ENCODE data around the gene MCEE. TPM values are rescaled to one million over a fixed set of nuclear protein-coding genes. Genes with fewer than 3 reads are reported as not detected.

The MCEE gene
- polyA plus RNA-seq, 1 of the 3 experiments (the other 2 are of a cell fraction), result 6.2 TPM

GRCh38 chr2:71150082-71150816 is 20.2 kb upstream of the MCEE start (continued):
- TF ChIP-seq MEF2A (IDR thresholded peaks at IDR 0.05; ENCODE audit: borderline replicate concordance, low read depth) (no peak), RCOR1 (IDR thresholded peaks at IDR 0.05; ENCODE audit: low read length) (no peak)

DNA sequence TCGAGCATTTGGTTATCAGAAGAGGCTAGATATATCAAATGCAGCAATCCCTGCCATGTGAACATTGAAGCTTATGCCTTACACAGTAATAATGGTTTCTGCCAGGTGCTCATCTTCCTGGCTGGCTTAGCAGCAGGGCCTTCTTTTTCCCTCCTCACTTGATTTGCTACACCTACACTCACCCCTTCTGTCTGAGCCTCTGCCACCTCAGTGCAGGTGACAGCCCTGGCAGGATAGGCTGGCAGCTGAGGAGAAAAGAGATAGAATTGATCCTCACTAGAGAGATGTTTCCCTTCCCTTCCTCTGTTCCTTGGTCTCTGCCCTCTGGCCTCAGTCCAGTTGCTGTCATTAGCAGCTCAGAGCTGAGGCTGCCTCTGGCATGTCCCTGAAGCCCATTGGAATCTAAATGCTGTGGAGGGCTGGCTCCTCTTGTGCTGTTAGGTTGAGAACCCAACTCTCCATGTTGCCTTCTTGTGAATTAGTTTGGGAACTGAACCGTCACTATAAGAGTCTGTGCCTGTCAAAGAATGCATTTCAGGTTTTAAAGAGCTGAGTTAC is 18.6 kb upstream of the MCEE start:
- 100% methylated on average over 2 of the region's 2 CpGs for WGBS (ENCODE audit: low lambda C conversion rate)
- no peaks in the 10 kb centered on the region for H3K9me3 ChIP-seq
- ChIA-PET CTCF (interaction anchor here (1.0 to 8.5 kb wide), 4 partner anchors 8 to 365 kb away, joined by 3 to 42 read pairs (median 10); partner anchors contain the start of gene MCEE), POLR2A (no interaction called here)
- H3K79me2 ChIP-seq (ENCODE audit: insufficient read depth), result no peaks in the 10 kb centered on the region
- H3K27ac ChIP-seq (ENCODE audit: low read depth in 2 of 2, low read length in 1 of 2), result no peak overlapping the region
- no peak overlapping the region for H3K9ac ChIP-seq
- peaks cover 4% of the 10 kb centered on the region; the same call in 1 of the 2 replicates for H3K27me3 ChIP-seq (ENCODE audit: insufficient read depth)
- H2AFZ ChIP-seq (ENCODE audit: low read depth), result no peak overlapping the region
- no peak overlapping the region for H3K4me2 ChIP-seq
- no peak for DNase-seq
- no peaks in the 10 kb centered on the region for H3K9me2 ChIP-seq
- no peaks in the 10 kb centered on the region for H4K20me1 ChIP-seq (ENCODE audit: insufficient read depth)
- H3K36me3 ChIP-seq (replicated peaks in 1 of 2; ENCODE audit: control insufficient read depth in 1 of 2, insufficient read depth in 2 of 2, low read length in 1 of 2), result peaks cover 53 to 66% of the 10 kb centered on the region in 2 experiments
- TF ChIP-seq JUND (IDR thresholded peaks at IDR 0.05), result no peak
- TF ChIP-seq RFX5 (IDR thresholded peaks at IDR 0.05; ENCODE audit: low read length), result no peak
- TF ChIP-seq FOXM1 (IDR thresholded peaks at IDR 0.05; ENCODE audit: low read depth), result no peak
- TF ChIP-seq CHD2 (IDR thresholded peaks at IDR 0.05; ENCODE audit: low read length, partially characterized antibody), result no peak
- TF ChIP-seq, protein P1, sequence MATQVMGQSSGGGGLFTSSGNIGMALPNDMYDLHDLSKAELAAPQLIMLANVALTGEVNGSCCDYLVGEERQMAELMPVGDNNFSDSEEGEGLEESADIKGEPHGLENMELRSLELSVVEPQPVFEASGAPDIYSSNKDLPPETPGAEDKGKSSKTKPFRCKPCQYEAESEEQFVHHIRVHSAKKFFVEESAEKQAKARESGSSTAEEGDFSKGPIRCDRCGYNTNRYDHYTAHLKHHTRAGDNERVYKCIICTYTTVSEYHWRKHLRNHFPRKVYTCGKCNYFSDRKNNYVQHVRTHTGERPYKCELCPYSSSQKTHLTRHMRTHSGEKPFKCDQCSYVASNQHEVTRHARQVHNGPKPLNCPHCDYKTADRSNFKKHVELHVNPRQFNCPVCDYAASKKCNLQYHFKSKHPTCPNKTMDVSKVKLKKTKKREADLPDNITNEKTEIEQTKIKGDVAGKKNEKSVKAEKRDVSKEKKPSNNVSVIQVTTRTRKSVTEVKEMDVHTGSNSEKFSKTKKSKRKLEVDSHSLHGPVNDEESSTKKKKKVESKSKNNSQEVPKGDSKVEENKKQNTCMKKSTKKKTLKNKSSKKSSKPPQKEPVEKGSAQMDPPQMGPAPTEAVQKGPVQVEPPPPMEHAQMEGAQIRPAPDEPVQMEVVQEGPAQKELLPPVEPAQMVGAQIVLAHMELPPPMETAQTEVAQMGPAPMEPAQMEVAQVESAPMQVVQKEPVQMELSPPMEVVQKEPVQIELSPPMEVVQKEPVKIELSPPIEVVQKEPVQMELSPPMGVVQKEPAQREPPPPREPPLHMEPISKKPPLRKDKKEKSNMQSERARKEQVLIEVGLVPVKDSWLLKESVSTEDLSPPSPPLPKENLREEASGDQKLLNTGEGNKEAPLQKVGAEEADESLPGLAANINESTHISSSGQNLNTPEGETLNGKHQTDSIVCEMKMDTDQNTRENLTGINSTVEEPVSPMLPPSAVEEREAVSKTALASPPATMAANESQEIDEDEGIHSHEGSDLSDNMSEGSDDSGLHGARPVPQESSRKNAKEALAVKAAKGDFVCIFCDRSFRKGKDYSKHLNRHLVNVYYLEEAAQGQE (IDR thresholded peaks at IDR 0.05; ENCODE audit: low read depth, low read length), result no peak
- no peak for TF ChIP-seq IRF3 (IDR thresholded peaks at IDR 0.05; ENCODE audit: low read depth, low read length)
- no peak for TF ChIP-seq NRF1 (IDR thresholded peaks at IDR 0.05; ENCODE audit: low read depth, low read length)
- no peak for TF ChIP-seq FOSL2 (IDR thresholded peaks at IDR 0.05; ENCODE audit: borderline replicate concordance, low read depth)
- TF ChIP-seq, protein P2, sequence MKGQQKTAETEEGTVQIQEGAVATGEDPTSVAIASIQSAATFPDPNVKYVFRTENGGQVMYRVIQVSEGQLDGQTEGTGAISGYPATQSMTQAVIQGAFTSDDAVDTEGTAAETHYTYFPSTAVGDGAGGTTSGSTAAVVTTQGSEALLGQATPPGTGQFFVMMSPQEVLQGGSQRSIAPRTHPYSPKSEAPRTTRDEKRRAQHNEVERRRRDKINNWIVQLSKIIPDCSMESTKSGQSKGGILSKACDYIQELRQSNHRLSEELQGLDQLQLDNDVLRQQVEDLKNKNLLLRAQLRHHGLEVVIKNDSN (IDR thresholded peaks at IDR 0.05; ENCODE audit: borderline replicate concordance, low read depth), result no peak
- no peak for TF ChIP-seq TCF12 (IDR thresholded peaks at IDR 0.05)
- no peak for TF ChIP-seq NFIC (IDR thresholded peaks at IDR 0.05; ENCODE audit: borderline replicate concordance)
- TF ChIP-seq MEF2A (IDR thresholded peaks at IDR 0.05; ENCODE audit: borderline replicate concordance, low read depth), result no peak
- no peak for TF ChIP-seq SIN3A (IDR thresholded peaks at IDR 0.05; ENCODE audit: borderline replicate concordance, low read depth, low read length)
- TF ChIP-seq POLR2AphosphoS5 (IDR thresholded peaks at IDR 0.05; ENCODE audit: low read depth, low read length), result no peak
- no peak for TF ChIP-seq EP300 (IDR thresholded peaks at IDR 0.05; ENCODE audit: borderline replicate concordance in 1 of 2, low read depth in 1 of 2, low read length in 1 of 2)
- H3K4me1 ChIP-seq (ENCODE audit: control insufficient read depth in 1 of 2, insufficient read depth in 2 of 2, low read depth in 1 of 2, low read length in 1 of 2), result peaks cover 0 to under 1% of the 10 kb centered on the region in 2 experiments; a peak in 1 of 4 replicates
- no peak overlapping the region for H3K4me3 ChIP-seq (ENCODE audit: low read depth in 2 of 2, low read length in 1 of 2)
- H3F3A ChIP-seq (replicated peaks; ENCODE audit: insufficient read depth), result peaks cover 11% of the 10 kb centered on the region
